GM21367 (cell line): ENCODE data around the gene LEMD2.

Experiments
- ATAC-seq: cut with Tn5 transposase; IDR thresholded peaks from one replicate; pipeline ENCODE4 v1.9.1; 2021; ENCODE audit not compliant: unreplicated experiment

LEMD2 gene

DNA sequence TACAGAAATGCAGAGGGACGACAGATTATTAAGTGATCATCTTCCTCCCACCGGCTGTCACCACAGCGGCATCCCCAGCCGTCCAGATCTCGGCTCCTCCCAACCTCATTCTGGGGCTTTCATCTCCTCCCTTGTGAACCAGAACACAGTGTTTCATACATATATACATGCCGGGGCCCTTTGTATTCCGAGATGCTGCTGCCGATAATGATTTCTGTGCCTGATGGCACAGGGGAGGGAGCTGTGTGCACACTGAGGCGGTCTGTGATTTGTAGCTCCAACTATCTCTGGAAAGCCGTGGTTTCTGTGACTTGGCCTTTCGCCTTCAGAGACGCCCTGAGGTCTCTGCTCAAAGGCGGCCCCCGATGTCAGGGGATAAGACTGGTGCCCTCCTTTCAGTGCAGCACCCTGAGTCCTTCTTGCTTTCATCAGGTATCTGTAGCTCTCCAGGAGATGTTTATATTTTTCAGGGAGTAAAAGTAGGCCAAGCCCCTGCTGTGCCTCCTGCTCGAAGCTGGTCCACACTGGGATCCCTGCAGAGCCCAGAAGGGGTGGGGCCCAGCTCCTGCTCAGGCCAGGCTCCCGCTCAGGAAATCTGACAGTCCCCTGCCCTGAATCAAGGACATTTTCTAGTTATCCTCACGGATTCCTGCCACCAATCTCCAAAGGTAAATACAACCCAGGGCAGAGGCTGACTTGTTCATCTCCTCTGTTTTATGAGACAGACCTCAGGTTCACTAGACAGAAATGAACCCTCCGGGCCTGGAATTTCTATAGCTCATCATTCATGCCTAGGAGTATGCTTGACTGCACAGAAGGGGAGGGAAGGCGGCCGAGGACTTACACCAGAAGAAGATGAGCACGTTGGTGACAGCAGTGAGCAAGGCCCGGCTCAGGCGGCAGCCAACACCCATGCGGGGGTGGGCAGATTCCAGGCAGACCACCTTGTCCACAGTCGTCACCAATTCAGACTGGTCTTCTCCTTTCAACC is 11.2 kb downstream of the LEMD2 start:
- no peak for ATAC-seq

DNA sequence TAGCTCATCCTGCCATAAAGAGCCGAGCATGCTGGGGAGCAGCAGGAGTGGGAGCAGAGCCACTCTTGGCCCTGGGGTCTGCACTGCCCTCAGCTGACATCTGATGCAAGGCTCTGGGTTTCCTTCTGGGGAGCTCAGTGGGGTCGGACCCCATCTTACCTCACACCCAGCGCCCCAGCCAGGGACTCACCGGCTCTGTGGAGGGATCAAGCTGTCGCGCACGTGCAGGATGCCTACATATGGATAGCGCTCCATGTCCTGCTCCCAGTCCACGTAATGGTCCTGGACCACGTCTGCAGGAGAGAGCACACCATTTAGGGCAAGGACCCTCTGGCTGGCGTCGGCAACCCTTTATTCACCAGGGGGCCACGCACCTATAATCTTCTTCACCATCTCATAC is 12.2 kb downstream of the LEMD2 start:
- no peak for ATAC-seq

DNA sequence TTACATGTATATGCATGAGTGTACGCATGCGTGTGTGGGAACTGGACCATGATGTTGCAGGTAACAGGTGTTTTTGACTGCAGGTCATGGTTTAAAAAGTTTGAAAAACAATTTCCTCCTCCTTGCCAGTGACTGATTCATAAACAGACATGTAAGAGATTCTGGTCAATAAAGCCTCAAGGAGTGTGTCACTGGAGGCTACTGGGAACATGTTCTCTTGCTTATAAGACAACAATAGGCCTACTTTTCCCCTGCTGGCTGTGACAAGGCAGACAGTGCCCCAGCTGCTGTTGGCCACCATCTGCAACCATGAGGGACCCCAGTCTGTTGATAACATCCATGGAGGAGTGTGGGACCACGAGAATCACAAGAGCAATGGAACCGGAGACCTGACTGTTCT is 12.7 kb downstream of the LEMD2 start:
- ATAC-seq, result no peak

DNA sequence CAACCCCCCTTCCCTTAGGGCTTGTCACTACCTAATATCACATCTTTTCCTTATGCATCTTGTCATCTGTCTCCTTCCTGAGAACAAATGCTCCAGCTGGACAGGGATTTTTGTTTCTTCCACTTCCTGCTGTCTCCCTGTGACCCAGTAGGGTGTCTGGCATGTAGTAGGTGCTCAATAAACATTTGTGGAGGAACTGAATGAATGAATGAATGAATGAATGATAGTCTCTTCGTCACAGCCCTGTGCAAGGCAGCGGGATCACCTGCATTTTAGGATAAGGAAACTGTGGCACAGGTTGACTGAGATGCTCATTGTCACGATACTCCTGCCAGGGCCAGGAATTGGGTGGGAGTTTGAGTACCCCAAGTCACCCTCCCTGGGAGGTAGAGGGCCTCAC is 14.2 kb downstream of the LEMD2 start:
- no peak for ATAC-seq

DNA sequence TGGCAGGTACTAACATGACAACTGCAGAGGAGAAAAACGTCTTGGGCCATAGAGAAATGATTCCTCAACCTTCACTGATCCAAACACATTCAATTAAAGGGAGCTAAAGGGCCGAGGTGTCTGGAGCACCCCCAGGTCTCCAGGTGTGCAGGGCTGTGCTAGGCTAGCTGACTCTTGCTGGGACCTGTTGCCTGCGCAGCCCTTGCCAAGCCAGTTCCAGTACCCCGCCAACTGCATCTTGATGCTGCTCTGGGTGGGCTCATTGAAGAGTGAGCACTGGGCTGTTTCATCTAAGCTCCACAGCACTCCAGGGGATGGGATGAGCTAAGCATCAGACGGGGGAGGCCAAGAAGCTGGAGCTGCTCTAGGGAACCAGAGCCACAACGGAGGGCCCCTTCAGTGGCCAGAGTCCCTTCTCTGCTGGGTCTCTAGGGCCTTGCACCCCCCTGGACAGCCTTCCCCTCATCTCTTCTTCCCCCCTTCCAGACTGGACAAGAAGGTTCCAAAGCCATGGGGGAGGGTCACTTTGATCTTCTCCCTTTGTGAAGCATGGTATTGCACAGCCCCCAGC is 15.9 kb downstream of the LEMD2 start:
- no peak for ATAC-seq

DNA sequence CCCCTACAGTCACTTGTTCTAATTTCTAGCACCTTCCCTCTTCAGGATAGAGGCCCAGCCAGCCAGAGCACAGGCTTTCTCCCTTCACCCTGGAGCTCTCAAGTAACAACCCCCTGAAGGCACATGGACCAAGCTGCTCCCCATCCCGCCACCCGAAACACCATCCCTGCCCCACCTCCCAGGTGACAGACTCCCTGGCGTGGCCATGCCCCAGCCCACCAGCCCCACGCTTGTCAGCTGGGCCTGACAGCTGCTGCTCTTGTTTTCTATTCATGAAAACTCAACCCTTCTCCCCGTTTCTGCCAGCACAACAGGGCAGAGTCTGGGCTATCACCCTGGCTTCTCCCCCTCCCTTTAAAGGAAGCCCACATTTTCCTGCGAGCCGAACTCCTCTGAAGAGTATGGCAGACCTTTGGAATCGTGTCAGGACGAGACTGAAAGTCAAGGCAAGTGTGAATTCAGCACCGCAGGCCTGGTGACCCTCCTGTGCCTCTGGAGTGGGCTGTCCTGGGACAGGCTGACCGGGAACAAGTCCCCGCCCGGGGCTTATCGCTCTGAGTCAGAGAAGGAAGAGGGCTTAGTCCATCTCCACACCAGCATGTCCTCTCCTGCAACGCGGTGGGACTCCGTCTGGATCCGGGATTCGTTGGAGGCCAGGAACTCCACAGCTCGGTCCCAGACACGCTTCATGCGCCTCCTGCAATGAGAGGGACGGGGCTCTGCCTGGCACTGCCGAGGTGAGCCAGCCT is 16.7 kb downstream of the LEMD2 start:
- no peak for ATAC-seq

DNA sequence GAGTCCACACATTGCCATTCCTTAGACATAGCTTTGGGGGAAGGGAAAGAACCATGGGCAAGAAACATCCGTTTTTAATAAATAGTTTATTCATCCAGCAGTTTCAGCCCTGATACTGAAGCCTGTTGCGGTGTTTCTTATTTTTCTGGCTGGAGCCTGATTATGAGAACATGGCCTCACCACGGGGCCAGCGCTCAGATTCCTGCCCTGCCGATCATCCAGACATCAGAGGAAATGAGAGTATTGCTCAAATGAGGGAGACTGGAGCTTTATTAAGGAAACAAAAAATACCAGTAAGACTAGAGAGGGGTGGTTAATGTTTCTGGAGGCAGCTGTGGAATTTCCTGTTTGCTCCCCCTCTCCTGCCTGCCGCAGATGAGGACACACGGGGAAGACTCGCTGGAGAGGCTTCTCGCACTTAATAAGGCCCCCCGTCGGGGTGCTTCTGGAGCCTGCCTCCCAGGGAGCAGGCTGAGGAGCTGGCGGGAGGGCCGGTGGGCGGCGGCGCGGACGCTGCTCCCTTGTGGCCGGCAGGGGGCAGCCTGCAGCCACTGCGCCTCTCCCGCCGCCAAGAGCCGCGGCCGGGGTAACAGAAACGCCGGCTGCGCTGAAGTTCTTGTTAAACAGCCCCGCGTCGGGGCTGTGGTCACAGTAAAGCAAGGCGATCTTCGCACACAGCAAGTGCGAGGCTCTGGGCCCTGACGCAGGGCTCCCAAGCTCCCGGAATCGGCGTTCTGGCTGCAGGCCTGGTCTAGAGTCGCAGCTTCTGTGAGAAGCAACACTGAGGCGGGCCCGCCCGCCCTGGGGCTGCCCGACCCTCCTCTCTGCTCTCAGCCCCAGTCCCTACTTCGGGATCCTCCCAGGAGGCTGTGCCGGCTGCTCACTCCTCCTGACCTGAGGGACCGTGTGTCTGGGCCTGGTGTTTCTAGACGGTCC is 17.5 kb downstream of the LEMD2 start:
- ATAC-seq, result no peak

DNA sequence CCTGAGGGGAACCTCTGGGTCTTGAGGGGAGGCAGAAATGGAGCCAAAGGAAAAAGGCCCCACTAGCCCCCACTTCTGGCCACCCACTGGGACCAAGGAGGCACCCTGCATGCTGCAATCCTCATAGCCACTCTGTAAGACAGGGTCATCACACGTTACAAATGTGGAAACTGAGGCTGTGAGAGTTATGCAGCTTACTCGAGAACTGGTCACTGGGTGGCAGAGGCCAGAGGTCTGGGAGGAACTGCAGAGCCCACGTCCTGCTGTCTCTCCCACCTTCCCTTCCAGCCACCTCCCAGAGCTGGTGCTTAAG is 18.1 kb downstream of the LEMD2 start:
- no peak for ATAC-seq

DNA sequence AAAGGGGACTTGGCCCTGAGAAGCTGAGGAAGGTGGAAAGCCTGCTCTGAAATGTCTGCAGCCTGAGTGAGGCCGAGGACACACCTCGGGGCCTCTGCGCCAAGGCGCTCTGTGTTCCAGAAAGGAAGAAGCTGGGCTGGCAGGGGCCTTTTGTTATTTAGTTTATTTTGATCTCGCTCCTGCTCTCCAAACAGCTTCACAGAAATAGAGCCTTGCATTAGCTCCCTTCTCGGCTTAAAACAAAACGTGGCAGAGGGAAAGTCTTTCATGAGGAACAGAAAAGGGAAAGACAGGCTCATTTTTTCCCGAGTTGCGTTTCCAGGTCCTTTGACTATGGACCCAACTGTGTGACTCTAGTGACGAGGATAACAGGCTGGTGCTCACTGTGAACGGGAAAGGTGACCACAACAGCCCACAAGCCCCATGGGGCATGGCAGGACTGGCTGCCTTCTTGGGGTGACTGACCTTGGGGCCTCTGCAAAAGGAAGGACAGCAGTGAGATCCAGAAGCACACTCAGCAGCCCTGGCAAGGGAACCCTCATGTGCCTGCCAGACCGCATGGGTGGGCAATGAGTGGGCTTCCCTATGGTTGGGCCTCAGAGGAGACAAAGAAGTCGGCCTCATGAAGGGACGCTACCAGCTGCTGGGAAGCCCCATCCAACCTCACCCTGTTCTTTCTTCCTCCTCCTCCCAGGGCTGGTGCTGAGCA is 18.7 kb downstream of the LEMD2 start:
- no peak for ATAC-seq

DNA sequence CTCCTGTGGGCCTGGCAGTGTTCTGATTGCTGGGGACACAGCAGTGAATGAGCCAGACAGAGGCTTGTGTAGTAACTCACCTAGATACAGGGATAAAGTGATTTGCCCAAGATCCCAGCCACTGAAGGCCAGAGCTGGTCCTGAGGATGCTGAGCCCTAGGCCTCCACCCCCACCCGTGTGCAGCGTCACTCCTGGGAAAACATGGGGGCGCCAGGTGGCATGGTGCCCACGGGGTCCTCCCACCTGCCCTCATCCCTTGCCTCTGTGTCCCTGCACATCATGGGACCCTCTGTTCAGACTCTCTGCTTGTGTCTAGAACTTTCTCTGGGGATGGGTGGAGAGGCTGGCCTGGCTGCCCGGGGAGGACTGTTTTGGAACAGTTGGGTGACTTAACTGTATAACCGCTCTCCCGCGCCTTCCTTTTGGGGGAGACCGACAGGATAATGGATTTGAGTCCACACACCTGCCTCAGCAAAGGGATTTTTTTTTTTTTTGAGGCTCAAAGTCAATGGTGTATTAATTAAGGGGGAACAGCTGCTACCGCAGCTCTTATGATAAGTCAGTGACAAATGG is 19.6 kb downstream of the LEMD2 start:
- no peak for ATAC-seq

DNA sequence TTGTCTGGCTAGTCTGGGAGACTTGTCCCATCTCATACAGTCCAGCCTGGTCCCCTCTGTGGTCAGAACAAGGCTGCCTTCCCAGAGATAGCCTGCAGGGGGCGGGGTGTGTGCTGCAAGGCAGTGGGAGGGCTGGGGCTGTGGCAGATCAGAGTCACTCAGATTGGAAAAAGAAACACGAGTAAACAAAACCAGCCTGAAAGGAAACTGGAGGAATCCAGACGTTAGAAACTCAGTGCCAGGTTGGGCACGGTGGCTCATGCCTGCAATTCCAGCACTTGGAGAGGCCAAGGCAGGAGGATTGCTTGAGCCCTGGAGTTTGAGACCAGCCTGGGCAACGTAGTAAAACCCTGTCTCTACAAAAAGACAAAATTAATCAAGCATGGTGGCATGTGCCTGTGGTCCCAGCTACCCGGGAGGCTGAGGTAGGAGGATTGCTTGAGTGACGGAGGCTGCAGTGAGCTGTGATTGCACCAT is 20.2 kb downstream of the LEMD2 start:
- no peak for ATAC-seq

DNA sequence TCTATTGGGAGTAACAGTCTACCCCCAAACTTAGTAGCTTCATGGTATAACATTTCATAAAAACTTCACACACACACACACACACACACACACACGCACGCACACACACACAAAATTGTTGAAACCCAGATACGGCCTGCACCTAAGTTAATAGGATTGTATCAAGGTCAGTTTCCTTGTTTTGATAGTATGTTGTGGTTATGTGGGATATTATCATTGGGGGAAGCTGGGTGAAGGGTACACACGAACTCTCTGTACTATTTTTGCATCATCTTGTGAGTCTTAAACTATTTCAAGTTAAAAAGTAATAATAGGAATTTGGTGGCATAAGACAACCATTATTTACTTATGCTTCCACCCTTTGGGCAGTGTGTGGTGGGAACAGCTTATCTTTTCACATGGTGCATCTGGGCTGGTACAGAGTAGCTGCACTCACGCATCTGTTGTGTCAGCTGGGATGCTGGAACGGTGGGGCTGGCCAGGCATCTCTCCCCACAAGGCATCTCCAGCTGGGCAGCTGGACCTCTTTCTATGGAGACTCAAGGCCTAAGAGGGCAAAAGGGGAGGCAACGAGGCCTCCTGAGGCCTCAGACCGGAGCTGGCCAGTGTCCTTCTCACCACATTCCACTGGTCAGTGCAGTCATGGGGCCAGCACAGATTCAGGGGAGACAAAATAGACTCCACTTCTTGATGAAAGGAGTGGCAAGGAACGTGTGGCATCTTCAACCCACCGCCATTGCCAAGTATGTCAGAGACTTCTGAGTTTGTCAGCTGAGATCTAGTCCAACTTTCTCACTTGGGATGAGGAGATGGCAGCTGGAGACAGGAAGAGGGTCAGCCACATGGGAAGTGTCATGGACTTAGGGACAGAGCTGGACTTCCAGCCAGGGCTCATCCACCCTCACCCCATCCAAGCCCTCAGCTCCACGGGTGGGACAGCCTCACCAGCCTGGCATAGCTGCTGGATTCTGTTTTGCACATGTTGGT is 21.7 kb downstream of the LEMD2 start:
- no peak for ATAC-seq

DNA sequence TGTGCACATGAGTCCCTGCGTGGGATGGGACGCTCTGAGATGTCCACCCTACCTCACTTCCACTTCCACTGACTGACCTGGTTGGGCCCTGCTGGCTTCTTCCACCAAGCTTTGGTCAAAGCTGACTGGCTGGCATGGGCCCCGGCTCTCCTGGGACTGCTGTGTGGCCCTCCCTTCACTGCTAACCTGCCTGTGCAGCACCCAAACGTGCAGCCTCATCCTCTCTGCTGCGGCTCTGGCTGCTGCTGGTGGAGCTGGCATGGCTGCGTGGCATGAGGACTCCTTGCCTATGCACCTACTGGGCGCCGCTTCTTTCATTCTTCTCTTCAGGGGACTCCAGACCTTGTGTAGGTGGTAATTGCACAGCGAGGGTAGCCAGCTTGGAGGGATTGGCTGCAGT is 23.6 kb downstream of the LEMD2 start:
- ATAC-seq, result no peak

DNA sequence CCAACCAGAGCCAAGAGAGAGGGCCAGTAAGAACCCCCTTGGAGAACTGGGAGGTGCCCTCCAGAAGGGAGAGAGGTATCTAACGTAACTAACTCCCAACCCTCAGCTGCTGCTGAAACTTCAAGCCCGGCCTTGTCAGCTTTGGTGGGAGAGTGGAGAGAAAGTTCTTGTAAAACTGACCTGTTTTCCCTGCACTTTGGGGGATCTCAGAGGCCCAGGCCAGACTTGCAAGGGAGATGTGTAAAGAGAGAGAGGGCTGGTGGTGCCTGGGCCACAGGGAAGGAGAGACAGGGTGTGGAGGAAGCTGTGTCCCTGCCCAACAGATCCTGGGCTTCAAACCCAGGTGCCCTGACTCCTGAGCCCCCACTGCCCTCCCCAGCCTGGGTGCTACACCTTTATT is 24.9 kb downstream of the LEMD2 start:
- ATAC-seq, result no peak

DNA sequence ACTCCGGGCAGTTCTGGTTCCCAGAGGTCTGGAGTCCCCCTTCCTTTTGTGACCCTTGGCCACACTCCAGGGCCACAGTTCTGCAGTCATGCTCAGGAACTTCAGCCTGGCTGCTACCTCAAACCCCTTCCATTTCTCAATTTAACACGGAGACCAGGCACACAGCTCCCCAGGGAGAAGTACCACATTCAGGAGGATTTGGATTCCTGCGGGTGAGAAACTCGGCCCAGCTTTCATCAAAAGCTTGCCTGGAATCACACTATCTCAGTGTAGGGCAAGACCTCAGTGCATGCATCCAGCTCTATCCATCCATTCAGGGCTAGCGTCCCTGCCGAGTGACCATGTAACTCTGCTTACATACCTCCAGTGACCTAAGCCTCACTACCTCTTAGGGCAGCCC is 25.4 kb downstream of the LEMD2 start:
- no peak for ATAC-seq

DNA sequence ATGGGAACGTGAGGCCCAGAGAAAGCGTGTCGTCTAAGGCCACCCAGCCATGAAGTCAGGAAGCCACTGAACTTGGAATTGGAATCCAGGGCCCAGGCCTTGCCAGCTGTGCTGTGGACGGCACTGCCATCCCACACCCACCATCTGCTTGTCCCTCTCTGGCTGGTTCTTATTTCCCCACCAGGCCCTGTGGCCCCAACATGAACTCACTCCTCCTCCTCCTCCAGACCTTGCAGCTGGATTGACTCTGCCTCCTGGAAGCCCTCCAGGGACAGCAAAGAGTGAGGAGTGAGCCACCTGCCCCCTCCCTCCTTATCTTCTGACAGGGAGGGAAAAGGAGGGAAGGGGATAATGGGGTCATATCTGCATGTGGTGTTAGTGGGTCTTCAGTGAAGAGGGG is 26.2 kb downstream of the LEMD2 start:
- no peak for ATAC-seq

DNA sequence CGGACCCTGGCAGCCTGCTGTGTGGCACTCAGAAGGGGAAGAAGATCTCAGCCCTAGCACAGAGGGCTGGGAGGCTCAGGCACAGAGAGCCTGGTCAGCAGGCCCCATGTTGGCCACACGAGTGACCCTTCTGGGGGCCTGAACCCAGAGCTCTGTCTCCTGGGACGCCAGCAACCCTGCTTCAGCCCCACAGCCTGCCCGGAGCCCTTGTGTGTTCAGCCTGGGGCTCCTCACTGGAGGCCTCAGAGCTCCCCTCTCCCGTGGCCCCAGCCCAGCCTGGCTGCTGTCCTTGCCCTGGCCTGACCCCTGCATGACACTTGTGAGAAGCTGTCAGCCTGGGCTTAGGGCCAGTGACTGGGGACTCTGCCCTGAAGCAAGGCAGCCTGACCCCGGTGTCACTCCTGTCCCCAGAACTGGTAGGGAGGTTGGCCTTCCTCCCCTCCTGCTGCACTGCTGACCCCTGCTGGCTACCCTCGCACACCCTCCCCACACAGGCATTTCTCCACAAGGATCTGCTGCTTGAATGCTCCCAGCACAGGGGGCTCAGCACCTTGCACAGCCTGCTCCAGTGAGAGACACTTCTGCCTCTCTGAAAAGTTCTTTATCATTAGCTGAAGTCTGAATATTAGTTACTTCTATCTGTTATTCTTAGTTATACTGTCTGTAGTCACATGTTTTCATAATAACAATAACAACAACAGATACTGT is 26.9 kb downstream of the LEMD2 start:
- no peak for ATAC-seq

DNA sequence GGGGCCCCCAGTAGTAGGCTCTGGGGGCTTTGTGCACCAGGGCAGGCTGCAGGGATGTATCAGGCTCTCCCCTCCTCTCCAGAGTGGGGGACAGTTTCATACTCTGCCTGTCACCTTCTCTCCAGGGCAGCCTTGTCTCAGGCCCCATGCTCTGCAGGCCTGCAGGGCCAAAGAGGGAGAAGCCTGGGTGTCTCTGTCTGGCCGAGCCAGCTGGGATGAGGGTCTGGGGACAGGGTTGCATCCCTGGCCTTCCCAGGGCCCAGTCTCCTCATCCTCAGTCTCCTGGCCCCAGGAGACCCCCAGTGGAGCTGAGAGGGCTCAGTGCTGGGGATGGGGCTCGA is 27.4 kb downstream of the LEMD2 start:
- ATAC-seq, result no peak
